ENCODE data around the gene PTDSS2.

The PTDSS2 gene

DNA sequence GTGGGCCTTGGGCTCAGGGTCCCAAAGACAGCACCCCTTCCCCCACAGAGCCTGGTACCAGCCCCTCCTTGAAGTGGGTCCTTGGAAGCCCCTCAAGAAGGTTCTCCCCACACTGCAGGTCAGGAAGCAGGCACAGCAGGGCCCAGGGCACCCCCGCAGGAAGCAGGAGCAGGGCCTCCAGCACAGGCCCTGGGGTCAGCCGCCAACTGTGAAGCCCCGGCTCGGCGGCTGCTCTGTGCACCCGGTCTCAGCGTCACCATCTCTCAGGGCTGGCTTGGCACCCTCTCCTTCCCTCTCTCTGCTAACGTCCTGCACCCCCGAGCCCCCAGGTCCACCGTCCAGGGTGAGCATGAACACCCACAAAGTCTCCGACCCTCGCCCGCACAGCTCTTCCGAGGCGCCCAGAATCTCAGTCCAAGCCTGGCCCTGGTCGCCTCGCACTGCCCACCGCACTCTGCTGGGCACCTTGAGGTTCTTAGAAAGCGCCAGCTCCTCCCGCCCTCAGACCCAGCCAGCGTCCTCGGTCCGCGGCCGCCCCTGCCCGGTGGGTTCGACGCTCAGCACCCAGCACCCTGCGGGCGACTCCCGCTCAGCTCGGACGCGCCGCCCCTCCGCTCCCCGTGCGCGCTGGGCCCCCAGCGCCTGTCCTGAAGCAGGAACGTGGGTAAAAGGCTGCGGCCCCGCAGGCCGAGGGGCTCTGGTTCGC is 33.9 kb upstream of the PTDSS2 start:
- TF ChIP-seq, protein P1, sequence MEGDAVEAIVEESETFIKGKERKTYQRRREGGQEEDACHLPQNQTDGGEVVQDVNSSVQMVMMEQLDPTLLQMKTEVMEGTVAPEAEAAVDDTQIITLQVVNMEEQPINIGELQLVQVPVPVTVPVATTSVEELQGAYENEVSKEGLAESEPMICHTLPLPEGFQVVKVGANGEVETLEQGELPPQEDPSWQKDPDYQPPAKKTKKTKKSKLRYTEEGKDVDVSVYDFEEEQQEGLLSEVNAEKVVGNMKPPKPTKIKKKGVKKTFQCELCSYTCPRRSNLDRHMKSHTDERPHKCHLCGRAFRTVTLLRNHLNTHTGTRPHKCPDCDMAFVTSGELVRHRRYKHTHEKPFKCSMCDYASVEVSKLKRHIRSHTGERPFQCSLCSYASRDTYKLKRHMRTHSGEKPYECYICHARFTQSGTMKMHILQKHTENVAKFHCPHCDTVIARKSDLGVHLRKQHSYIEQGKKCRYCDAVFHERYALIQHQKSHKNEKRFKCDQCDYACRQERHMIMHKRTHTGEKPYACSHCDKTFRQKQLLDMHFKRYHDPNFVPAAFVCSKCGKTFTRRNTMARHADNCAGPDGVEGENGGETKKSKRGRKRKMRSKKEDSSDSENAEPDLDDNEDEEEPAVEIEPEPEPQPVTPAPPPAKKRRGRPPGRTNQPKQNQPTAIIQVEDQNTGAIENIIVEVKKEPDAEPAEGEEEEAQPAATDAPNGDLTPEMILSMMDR (IDR thresholded peaks at IDR 0.05; ENCODE audit: low read depth, low read length): no peak
- DNase-seq (ENCODE audit: low read depth in 2 of 2): no peak
- peak overlapping the region in 1 of 2 donors; percentile 46 for H3K4me3 ChIP-seq (replicated peaks in 1 of 2; ENCODE audit: low read depth in 2 of 2, low read length in 2 of 2)

DNA sequence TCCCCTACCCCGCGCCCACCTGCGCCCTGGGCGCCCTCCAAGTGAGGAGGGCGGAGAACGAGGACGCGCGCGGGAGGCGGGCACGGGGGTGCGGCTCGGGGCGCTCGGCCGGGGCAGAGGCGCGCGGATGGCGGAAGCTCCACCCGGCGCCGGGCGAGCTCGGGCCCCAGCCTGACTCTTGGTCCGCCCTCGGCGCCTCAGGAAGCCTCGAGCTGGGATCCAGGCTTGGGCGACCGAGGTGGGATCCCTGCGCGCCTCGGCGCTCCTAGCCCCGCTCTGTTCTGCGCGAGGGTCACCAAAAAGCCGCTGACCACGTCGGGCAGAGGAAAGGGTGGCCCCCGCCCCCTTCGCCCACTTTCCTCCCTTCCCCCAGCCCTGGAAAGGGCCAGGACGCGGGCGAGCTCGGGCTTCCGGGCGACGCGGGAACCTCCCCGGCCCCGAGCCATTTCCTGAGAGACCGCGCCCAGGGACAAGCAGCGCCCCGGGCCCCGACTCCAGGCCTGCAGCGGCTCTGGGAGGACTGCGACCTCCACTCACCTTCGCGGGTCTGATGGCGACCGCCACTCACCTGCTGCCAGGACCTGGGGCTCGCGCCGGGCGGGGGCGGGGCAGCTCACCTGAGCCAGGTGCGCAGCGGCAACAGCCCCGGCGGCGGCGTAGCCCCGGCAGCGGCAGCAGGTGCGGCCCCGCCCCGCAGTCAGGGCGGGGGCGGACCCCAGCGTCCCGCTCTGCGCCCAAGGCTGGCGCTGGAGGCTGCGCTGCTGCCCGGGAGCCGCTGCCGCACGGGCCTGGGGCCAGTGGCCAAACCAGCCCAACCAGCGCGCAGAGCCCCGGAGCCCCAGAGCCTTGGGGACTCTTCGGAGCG is 33.1 kb upstream of the PTDSS2 start:
- DNase-seq (ENCODE audit: low read depth in 2 of 2): peak in 1 of 2 donors; percentile 39
- TF ChIP-seq, protein P1 (IDR thresholded peaks at IDR 0.05; ENCODE audit: low read depth, low read length): no peak
- H3K4me3 ChIP-seq (replicated peaks in 1 of 2; ENCODE audit: low read depth in 2 of 2, low read length in 2 of 2): peak overlapping the region; percentile 46

DNA sequence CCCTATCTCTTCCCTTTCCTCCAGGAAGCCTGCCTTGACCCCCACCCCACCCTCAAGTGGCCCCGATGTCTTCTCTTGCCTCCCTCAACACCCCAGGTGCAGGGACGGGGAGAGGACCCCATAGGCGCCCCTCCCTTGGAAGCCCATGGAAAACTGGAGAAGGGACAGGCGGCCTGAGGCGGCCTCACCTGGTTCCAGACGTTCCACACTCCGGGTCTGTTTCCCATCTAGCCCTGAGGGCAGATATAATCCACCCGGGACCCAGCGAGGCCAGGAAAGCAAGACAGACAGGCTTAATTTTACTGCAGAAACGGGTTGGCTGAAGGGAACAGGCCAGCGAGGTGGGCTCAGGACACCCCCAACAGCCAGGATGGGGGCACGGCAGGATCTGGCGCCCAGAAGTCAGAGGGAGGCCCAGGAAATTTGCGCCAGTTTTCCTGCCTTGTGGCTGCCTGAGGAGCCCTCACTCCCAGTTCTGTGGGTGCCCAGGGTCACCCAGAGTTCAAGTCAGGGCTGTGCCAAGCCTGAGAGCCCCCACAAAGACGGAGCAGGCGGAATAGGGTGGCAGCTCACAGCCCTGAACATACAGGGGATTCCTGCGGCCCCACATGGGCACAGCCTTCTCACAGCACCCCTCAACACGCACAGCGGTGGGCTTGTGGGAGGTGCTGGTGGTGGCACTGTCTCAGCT is 32.3 kb upstream of the PTDSS2 start:
- no peak for DNase-seq (ENCODE audit: low read depth in 2 of 2)
- TF ChIP-seq, protein P1 (IDR thresholded peaks at IDR 0.05; ENCODE audit: low read depth, low read length): no peak
- H3K4me3 ChIP-seq (replicated peaks in 1 of 2; ENCODE audit: low read depth in 2 of 2, low read length in 2 of 2): no peak overlapping the region

DNA sequence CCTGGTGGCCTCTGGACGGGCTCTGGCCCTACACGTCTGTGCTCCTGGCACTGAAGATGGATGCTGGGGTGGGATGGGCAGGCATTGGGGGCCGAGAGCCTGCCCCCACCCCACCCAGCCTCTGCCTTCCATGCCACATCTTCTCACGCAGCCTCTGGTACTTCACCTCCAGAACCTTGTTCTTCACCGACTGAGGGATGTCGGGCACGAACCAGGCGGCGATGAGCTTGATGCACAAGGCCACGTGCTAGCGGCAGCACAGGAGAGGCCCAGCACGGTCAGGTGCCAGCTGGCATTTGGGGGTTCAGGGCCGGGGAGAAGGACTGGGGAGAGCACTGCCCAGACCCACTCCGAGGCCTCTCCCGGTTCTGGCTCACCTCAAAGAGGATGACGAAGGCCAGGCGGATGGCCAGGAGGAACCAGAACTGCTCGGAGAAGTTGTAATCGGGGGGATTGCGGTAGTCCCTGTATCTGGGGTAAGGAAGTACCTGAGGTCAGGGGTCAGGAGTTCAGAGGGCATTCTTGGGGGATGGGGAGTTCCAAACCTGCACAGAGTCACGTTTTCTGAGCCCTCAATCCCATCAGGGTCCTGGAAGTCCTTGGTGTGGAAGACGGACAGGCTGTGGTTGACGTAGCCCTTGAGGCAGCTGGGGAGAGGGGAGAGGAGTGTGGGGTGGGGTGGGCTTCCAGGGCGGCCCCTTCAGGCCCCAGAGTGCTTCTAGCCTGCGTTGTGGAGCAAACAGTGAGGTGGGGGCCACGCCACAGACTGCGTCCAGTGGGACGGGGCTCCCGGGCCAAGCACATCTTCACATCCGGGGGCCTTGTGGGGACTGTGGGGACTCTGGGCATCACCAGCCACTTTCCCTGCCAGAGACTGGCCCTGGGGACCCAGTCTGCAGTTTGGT is 31.5 kb upstream of the PTDSS2 start:
- H3K4me3 ChIP-seq (replicated peaks in 1 of 2; ENCODE audit: low read depth in 2 of 2, low read length in 2 of 2): no peak overlapping the region
- TF ChIP-seq, protein P1 (IDR thresholded peaks at IDR 0.05; ENCODE audit: low read depth, low read length): no peak
- no peak for DNase-seq (ENCODE audit: low read depth in 2 of 2)

DNA sequence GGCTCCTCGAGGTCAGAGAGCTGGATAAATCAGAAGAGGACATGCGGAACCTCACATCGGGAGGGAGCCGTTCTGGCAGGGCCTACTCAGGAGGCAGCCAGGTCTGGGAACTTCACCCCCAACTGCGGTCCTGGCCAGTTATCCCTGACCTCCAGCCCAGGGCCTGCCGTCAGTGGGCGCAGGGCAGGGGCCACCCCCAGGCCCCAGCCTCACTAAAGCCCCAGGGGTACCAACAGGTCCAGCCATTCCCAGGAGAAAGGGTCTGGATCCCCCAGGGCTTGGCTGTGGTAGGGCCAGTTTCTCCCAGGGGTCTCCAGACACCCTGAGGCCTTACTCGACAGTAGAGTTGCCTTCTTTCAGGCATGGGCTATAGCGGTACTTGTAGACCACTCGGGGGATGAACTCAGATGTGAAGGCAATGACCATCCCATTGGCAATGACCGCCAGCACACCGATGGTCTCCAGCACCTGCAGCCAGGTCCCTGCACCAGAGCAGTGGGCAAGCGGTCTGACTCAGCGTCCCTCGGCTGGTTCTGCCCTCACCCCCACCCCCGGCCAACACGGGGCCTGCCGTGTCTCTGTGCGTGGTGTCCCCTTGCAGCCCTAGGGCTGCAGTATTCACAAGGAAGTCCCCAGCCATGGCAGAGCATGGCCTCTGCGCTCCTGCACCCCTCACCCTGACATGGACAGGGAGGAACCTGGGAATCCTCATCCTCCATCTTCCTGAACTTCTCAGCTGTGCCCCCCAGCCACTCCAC is 30.7 kb upstream of the PTDSS2 start:
- no peak for DNase-seq (ENCODE audit: low read depth in 2 of 2)
- TF ChIP-seq, protein P1 (IDR thresholded peaks at IDR 0.05; ENCODE audit: low read depth, low read length): no peak
- no peak overlapping the region for H3K4me3 ChIP-seq (replicated peaks in 1 of 2; ENCODE audit: low read depth in 2 of 2, low read length in 2 of 2)

Measured in cardiac fibroblast (primary cell).